GM20431 (cell line): ENCODE results near the gene BIK.
"Not testable (repeated sequence)": the region's sequence is repeated elsewhere in the genome, so short reads cannot be mapped to it uniquely, and the experiment has no call there.

Experiments used
- in situ Hi-C: fragments of 300-500 bp; cut with MseI, MboI; formaldehyde crosslinking; loops from one replicate; pipeline ENCODE4 v1.15.0; 2020; ENCODE audit warnings: low sequenced_read_pairs; ENCODE audit not compliant: unreplicated experiment

The BIK gene

DNA sequence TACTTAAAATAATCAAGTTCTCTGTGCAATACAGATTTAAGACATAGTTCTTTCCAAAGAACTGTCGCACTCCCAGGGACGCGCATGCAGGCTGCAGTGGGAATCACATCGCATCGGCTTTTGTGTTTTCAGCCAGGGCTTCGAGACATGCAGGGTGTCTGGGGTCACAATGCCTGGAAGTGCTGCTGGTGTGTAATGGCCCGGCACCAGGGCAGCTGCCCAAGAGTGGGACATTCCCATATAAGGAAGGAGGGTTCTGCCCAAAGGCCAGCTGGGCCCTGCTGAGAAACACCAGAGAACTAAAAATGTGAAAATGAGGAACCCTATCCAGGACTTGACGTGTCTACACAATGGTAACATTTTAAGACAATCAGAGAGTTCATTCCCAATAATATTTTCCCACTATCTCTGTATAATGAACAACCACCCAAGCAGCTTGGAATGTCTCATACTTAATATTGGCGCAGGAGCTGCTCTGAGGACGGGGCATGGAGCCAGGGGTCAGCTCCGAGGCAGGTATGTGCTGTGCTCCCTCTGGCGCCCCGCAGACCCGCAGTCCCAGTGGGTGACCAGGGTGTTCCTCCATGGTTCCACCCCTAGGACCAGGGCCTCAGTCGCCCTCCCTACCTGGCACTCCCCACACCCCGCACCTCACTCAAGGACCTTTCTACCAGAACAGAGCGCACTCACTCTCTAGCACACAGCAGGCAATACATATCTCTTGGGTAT is 21.4 kb downstream of the BIK start:
- in situ Hi-C loops, result no loop called here

DNA sequence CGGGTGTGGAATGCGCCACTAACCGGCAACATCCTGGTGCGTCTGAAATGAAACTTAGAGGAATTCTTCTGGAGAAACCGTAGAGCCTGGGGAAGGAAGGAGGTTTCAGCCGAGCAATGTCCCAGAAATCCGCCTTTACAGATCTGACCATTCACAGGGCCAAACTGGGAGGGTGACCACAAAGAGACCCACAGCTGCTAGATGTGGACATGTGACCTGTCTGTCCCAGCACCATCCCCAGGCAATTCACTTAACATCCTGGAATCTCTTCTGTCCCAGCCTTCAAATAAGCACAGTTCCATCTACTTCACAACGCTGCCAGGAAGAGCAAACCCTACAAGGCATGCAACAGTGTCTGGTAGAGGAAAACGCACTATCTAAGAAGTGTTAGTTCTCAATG is 22.9 kb downstream of the BIK start:
- in situ Hi-C loops, result no loop called here

DNA sequence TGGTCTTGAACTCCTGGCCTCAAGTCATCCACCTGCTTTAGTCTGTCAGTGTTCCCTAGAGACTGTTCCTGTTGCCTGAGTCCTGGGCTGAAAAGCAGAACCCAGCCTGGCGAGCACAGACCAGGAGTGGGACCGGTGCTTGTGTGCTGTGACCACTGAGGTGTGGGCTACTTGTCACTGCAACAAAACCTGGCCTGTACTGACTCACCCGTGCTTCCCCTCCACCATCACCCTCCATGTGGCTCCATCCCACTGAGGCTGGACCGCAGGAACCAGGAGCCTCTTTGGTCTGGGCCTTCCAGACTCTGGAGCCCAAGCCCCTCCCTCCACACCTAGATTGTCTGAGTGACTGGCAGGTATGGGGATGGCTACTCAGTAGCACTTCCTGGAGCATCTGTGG is 24.0 kb downstream of the BIK start:
- in situ Hi-C loops, result no loop called here

DNA sequence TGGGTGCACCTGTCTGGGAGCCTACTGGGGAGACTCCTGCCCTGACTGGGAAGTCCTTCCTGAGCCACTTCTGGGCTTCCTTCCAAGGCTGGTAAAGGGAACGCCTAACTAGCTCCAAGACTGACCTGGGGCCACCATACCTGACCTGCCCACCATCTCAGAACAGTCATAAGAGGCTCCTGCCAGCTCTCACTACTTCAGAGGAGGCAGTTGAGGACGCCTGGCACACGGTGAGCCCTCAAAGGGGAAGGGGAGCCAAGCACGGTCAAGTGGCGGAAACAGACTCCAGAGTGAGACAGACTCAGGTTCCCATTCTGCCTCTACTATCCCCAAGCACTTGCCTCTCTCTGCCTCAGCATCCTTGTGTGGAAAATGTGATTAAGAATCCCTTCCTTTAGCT is 25.0 kb downstream of the BIK start:
- in situ Hi-C loops, result no loop called here

DNA sequence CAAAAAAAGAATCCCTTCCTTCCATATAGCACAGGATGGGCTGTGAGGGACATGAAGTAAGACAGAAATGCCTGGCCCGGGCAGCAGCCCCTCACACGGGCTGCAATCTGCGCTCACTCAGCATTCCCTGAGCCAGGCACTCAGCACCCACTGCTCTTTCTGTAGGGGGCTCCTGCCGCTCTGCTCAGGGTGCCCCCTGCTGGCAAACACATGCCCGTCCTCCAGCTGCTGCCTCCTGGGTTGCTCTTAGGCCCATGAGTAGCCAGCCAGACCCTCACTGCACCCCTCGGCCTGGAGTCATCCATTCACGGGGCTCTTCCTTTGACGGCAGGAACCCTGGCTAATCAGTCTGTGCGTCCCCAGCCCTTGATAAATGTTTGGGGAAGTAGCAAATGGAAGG is 25.7 kb downstream of the BIK start:
- in situ Hi-C loops, result no loop called here

DNA sequence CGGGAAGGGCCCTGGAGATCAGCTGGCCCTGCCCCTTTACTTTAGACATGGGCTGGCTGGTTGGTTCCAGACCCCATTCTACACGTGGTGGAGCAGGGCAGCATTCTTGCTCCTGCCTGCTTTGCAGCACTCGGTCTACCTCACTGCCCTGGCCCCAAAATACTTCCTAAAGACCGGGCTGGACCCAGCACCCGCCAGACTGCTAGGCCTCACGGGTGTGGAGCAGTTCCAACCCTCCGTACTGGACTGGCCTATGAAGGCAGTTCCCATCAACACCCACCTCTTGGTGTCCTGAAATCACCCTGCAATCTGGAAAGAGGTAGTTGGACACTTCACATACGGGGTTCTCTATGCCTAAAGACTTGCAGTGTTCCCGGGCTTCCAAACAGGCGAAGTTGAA is 26.3 kb downstream of the BIK start:
- in situ Hi-C loops, result no loop called here

DNA sequence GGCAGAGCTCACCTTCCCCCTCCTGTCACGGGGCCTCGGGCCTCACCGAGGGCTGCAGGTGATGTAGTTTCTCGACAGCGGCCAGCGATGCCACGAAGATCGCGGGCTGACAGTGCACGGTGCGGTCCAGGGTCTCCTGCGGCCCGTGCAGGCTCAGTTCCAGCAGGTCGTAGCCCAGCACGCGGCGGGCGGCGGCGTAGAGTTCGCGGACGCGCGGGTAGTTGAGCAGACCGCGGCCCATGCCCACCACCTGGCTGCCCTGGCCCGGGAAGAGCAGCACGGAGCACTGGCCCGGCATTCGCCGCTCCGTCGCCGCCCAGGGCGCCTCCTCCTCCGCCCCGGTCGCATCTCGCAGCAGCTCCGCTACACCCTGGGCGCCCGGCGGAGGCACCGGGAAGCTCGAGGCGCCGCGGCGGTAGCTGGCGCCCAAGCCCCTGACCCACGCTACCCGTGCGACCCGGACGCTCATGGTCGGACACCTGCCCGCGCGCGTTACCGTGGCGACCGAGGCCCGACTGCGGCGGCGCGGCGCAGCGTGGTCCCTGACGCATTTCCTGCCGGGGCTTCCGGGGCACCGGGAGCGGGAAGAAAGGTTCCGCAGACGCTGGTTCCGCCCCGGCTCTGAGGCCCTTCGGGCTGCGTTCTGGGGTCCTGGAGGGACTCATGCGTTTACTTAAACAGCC is 32.5 kb downstream of the BIK start, which contains the start of gene MCAT:
TSS of gene MCAT (minus strand) at position 519 of the 683 bp plus-strand sequence. CDS start at position 469, 50 bp downstream.
- in situ Hi-C loops, result no loop called here

DNA sequence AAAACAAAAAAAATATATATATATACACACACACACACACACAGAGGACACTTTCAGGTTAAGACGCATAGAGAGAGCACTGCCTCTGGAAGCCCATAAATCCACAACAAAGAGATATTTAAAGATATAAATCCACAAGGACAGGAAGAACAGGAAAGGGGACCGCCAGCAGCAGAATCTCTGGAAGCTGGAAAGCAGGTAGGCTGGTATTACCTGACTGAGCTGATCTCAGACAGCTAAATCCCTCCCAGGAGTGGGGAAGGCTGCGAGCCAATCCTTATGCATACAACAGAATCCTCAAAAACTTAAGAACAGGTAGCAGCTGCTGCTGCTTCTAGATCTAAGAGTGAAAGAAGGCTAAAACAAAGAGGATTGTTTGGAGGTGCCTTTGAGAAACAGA is 34.4 kb downstream of the BIK start:
- in situ Hi-C loops, result no loop called here

DNA sequence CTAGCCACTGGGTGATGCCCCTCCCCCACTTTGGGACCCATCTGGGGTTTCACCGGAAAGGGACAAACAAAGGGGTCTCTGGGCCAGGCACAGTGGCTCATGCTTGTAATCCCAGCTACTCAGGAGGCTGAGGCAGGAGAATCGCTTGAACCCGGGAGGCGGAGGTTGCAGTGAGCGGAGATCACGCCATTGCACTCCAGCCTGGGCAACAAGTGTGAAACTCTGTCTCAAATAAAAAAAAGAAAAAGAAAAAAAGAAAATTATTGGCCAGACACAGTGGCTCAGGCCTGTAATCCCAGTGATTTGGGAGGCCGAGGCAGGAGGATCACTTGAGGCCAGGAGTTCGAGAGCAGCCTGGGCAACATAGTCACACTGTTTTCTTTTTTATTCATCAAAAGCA is 34.8 kb downstream of the BIK start:
- in situ Hi-C loops, result not testable (repeated sequence)

DNA sequence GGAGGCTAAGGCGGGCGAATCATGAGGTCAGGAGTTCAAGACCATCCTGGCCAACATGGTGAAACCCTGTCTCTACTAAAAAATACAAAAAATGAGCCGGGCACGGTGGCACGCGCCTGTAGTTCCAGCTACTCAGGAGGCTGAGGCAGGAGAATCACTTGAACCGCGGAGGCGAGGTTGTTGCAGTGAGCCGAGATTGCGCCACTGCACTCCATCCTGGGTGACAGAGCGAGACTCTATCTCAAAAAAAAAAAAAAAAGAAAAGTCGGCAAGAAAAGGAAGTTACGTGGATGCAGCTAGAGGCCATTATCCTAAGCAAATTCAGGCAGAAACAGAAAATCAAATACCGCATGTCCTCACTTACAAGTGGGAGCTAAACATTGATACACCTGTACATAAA is 35.8 kb downstream of the BIK start:
- in situ Hi-C loops, result not testable (repeated sequence)

DNA sequence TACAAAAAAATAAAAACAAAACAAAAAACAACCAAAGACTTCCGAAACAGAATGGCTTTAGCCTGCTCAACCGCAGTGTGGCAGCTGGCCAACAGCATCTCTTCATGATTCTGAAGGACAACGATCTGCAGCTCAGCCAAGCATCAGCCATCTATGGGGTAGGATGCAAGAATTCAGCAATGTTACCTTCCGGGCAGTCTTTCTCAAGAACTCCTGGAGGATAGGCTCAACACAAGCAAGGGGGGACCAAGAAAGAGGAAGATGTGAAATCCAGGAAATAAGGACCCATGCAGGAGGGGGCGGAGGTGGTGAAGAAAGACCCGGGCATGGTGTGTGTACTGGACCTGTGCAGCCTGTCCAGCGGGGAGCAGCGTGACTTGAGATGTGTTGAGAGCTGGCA is 37.3 kb downstream of the BIK start:
- in situ Hi-C loops, result no loop called here

DNA sequence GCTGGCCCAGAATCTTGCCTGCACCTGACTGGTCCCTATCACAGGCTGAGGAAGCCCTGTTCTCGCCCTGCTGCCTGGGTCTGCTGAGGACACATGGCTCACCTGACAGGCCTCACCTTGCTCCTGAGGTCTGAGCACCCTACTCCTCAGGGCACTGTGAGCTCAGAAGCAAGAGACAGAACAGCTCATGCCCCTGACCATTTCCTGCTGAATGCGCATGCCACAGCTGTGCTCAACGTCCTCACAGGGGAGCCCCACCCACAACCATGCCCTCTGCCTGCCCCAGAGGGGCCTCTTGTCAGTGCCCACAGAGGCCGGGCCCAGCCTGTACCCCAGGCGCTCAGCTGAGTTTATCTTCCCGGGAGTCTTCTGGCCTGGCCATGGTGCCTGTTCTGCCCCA is 38.0 kb downstream of the BIK start:
- in situ Hi-C loops, result no loop called here

DNA sequence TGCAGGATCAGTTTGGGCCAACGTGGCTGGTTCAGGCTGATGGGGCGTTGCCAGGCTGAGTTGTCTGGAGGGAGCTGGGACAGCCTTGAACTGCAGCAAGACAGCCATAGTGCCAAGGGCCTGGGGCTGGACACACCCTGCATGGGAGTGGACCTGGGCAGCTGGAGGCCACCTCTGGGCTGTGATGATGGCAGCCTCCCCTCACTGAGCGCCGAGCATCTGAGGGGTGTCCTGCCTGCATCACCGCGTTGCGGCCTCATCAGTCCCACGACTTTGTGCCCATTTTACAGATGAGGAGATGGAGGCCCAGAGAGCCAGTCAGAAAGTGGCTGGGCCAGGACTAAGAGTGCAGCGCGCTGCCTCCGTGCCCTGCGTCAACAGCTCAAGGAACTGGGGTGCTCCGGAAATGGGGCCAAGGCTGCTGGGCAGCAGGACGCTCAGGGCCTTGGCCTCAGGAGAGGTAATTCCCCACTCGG is 40.2 kb downstream of the BIK start:
- in situ Hi-C loops, result no loop called here

DNA sequence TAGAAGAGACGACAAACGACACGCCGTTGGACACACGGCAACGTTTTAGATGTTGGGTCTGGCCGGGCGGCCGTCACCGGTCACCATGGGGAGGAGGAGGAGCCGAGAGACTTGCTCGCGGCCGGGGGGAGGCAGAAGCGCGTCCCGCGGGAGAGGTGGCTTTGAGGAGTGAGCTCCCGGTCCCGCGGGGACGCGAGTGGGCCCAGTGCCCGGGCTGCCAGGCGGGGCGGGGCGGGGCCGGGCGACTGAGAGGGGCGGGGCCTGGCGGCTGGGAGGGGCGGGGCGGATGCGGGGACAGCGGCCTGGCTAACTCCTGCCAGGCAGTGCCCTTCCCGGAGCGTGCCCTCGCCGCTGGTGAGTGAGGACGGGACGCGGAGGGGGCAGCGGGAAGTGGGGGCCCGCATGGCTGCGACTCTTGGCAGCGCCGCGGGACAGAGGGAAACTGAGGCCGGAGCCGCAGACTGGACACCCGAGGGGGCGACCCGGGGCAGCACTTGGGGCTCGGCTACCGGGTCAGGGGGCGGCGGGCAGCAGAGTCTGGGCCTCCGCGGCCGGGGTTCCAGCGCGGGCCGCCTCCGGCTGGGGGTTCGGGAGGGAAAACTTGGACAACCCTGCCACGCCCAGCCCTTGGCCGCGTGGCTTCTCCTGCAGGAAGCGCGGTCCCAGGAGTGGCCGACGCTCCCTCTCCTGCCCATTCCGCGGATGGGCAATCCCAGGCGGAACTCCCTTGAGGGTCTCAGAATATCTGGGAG is 40.9 kb downstream of the BIK start, which contains the start of gene TSPO:
TSS of gene TSPO (plus strand) at position 309 of the 752 bp plus-strand sequence. CDS start 7,680 bp downstream, outside the sequence.
- in situ Hi-C loops, result no loop called here

DNA sequence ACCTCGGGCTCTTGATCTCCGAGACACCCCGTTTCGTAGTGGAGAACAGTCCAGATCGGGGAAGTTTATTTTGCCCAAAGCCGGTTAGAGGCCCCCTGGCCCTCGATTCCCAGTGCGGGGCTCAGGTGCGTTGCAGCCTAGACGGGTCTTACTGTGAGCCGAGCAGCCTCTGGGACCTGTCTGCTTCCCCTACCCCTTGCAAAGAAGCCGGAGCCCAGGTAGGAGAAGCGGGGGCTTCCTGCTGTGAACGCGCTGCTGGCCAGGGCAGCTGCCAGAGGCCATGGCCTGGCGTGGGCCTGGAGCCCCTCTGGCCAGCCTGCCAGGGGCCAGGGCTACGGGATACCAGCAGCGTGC is 41.4 kb downstream of the BIK start:
- in situ Hi-C loops, result no loop called here

DNA sequence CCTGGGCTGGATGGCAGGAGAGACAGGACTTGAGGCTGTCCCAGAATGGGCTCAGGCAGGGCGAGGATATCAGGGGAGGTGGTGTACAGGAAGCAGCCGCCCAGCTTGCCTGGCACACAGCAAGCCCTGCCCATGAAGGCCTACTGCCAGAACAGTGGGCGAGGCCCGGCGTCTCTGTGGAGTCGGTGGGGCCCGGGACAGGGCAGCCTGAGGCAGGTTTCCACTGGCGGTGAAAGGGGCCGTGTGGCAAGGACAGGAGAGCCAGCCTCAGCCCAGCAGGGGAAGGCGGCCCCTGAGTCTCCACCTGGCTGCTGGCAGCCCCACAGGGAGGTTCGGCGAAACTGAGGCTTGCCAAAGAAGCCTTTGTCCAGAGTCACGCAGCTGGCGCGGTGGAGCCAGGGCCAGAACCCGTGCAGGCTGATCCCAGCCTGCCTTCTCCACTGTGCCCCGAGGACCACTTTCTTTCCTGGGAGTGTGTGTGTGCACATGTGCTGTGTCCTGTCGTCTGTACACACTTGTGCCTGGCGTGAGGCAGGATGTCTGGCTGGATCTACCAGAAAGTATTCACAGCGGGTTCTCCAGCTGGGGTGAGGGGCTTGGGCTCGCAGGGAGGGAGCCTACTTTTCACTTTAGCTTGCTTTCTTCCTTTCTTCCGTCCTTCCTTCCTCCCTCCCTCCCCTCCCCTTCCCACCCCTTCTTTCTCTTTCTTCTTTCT is 42.0 kb downstream of the BIK start:
- in situ Hi-C loops, result no loop called here

DNA sequence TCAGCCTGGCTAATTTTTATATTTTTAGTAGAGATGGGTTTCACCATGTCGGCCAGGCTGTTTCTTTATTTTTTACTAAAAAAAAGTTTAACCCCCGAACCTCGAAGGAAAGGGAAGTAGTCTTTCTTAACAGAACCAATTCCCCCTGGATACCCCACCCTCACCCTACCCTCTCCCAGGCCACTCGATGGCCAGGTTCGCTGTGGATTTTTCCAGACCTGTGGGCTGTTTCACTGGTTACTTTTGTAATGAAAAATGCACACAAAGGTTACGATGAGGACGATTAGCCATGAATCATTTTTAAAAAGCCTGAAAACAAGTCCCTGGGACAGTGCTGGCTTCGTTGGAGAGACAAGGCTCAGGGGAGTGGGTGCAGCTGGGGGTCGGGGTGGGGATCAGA is 43.3 kb downstream of the BIK start:
- in situ Hi-C loops, result no loop called here

DNA sequence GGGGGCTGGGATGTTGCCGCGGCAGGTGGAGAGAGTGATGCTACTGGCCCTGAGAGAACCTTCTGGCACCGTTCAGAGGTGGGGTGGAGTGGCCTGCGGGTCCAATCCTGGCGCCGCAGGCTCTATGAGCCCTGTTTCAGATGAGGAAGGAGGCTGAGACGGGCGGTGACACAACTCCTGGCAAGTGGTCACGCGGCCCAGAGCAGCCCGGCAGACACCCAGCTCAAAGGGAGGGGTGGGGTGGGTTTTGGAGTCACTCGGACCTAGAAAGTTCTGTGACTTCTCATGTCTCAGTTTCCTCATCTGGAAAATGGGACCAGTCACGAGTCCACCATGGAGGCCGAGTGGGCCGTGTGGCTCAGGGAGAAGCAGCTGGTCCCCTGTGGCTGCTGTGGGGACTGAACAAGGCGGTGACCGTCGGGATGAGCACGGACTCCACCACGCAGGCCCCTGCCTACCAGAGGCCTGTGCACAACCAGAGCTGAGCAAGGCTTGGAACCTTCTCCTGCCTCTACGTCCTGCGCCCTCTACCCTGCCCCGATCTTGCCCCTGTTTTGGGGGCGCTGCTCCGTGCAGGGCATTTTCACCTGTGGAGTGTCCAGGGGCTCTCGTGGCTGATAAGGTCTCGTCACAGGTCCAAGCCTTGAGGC is 44.5 kb downstream of the BIK start:
- in situ Hi-C loops, result no loop called here

DNA sequence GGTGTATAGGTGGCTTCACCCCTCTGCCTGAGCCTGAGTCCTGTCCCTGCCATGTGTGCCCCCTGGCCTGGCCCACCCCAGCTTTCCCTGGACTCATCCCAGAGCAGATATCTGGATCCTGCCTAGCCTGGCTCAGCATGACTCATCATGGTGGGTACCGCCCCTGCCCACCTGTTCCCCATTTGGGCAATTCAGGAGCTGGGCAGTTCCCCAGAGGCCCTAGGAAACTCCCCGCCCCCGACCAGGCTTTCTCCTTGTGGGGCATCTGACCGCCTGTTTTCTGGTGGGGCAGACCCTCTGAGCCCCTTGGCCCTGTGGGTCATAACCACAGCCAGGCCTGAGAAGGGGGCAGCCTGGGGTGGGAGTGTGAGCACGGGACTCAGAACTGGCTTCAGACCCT is 45.2 kb downstream of the BIK start:
- in situ Hi-C loops, result no loop called here

DNA sequence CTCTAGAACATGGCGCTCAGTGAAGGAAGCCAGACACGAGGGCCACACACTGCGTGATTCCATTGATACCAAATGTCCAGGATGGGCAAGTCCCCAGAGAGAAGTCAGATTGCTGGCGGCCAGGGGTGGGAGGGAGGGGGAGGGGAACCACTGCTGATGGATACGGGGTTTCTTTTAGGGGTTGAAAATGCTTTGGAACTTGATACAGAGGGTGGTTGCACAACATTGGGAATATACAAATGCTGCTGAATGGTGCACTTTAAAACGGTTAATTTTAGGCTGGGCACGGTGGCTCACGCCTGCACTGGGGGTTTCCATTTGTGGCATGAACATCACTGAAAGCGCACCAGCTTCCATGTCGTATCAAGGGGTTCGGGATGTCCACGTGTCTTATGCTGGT is 45.9 kb downstream of the BIK start:
- in situ Hi-C loops, result no loop called here
